GM12878 (cell line): ENCODE results near the gene SRRD. TPM values are rescaled to one million over a fixed set of nuclear protein-coding genes. Genes with fewer than 3 reads are reported as not detected.

Experiments used
- ATAC-seq: fragments of 200-7000 bp; cut with Tn5 transposase; 3 replicates; pipeline ENCODE4 v1.9.1; 2020; ENCODE audit warnings: mild to moderate bottlenecking, moderate library complexity
- BruUV-seq: library from RNA; stranded (reverse); fragments of 400-500 nt; replicated peaks from 2 replicates; lab custom pipeline; 2021; lab: Mats Ljungman, UMichigan
- CTCF ChIA-PET: fragments of 300-600 bp; sonication (Branson Sonifier 250); formaldehyde crosslinking; extraction: SDS; loops from one replicate; lab custom pipeline; 2021; ENCODE audit warnings: inconsistent platforms; lab: Yijun Ruan, JAX
- POLR2A ChIA-PET: fragments of 350-600 bp; formaldehyde crosslinking; extraction: SDS; loops from one replicate; lab custom pipeline; 2021; ENCODE audit warnings: inconsistent platforms; lab: Charles Lee
- RAD21 ChIA-PET: fragments of 300-600 bp; sonication (Branson Sonifier 250); formaldehyde crosslinking; loops from one replicate; lab custom pipeline; 2023; ENCODE audit warnings: antibody characterized with exemption; ENCODE audit not compliant: unreplicated experiment; lab: Charles Lee
- SMC1A ChIA-PET: fragments of 300-600 bp; sonication (Branson Sonifier 250); formaldehyde crosslinking; loops from one replicate; lab custom pipeline; 2023; ENCODE audit not compliant: unreplicated experiment, uncharacterized antibody; lab: Charles Lee
- DNase-seq: peaks from one replicate; pipeline ENCODE4 v3.0.0-alpha.2; 2011; ENCODE audit warnings: low read depth, low spot score
- FAIRE-seq: peaks from 3 replicates; lab custom pipeline; 2011; peaks lifted over from hg19 to GRCh38; lab: Jason Lieb, UNC
- H2AFZ ChIP-seq: 2 replicates; pipeline ENCODE4 v1.6.0; 2011; ENCODE audit warnings: low read depth, low read length, control low read depth; ENCODE audit not compliant: control insufficient read depth
- H3K27ac ChIP-seq: 2 replicates; pipeline ENCODE4 v1.5.1; 2011; ENCODE audit warnings: control low read depth; ENCODE audit not compliant: control insufficient read depth, insufficient read depth
- H3K27me3 ChIP-seq, 2 experiments: replicated peaks in 1 of 2; 2 replicates each; pipeline versions ENCODE4 v1.6.0 to v1.6.1; 2011; ENCODE audit warnings: low read length in 1 of 2; ENCODE audit not compliant: control insufficient read depth in 2 of 2, insufficient read depth in 2 of 2
- H3K36me3 ChIP-seq, 2 experiments: 2 replicates each; pipeline ENCODE4 v1.5.1; 2011; ENCODE audit warnings: low read length in 1 of 2; ENCODE audit not compliant: control insufficient read depth in 2 of 2, insufficient read depth in 2 of 2
- H3K4me1 ChIP-seq: 2 replicates; pipeline ENCODE4 v1.6.1; 2011; ENCODE audit warnings: mild to moderate bottlenecking, low read length, moderate library complexity, mixed read lengths; ENCODE audit not compliant: control insufficient read depth, insufficient read depth
- H3K4me2 ChIP-seq: 2 replicates; pipeline ENCODE4 v1.6.0; 2011; ENCODE audit warnings: control low read depth; ENCODE audit not compliant: control insufficient read depth, insufficient read depth
- H3K4me3 ChIP-seq: fragments of 200-600 bp; sonication (generic); 2 replicates; pipeline ENCODE4 v1.5.1; 2016
- H3K79me2 ChIP-seq: 2 replicates; pipeline ENCODE4 v1.6.0; 2011; ENCODE audit warnings: low read length; ENCODE audit not compliant: control insufficient read depth, insufficient read depth
- H3K9ac ChIP-seq: 2 replicates; pipeline ENCODE4 v1.8.0; 2011; ENCODE audit warnings: low read length, control low read depth, mixed read lengths; ENCODE audit not compliant: control insufficient read depth, insufficient read depth
- H3K9me3 ChIP-seq: replicated peaks from 3 replicates; pipeline ENCODE4 v1.5.1; 2011; ENCODE audit warnings: mild to moderate bottlenecking, low read length; ENCODE audit not compliant: control insufficient read depth, insufficient read depth
- H4K20me1 ChIP-seq: 2 replicates; pipeline ENCODE4 v1.6.0; 2011; ENCODE audit not compliant: control insufficient read depth, insufficient read depth
- DPF2 ChIP-seq: fragments of 450-650 bp; IDR thresholded peaks from 2 replicates; pipeline ENCODE4 v1.6.1; 2017; ENCODE audit warnings: mild to moderate bottlenecking
- HDAC6 ChIP-seq: fragments of 200-600 bp; sonication (generic); IDR thresholded peaks from one replicate; pipeline ENCODE4 v1.8.0; 2017; ENCODE audit warnings: antibody characterized with exemption; ENCODE audit not compliant: unreplicated experiment
- MLLT1 ChIP-seq: fragments of 450-650 bp; IDR thresholded peaks from 2 replicates; pipeline ENCODE4 v1.6.1; 2016; ENCODE audit warnings: mild to moderate bottlenecking
- NFXL1 ChIP-seq: fragments of 450-650 bp; IDR thresholded peaks from 2 replicates; pipeline ENCODE4 v1.6.1; 2017; ENCODE audit warnings: antibody characterized with exemption, mild to moderate bottlenecking, borderline replicate concordance
- SREBF2 ChIP-seq: IDR thresholded peaks from 2 replicates; pipeline ENCODE4 v1.6.1; 2012; ENCODE audit warnings: mild to moderate bottlenecking, low read length
- STAT1 ChIP-seq: fragments of 450-650 bp; conservative IDR thresholded peaks from 2 replicates; pipeline ENCODE4 v1.6.1; 2014; ENCODE audit warnings: antibody characterized with exemption, mild to moderate bottlenecking
- ZNF274 ChIP-seq: IDR thresholded peaks from one replicate; pipeline ENCODE4 v1.8.0; 2011; ENCODE audit not compliant: insufficient read length, insufficient read depth
- WGBS: methylation state at CpG from one replicate; pipeline ENCODE4 v1.1.6; 2016; ENCODE audit warnings: low lambda C conversion rate; ENCODE audit not compliant: insufficient replicate concordance, insufficient coverage; ENCODE audit errors: missing lambda C conversion rate; 5-methylcytosine and 5-hydroxymethylcytosine counted together
- in situ Hi-C: fragments of 300-500 bp; cut with MboI; formaldehyde crosslinking; loops from 9 replicates; pipeline ENCODE4 v1.14.3; 2018; ENCODE audit warnings: mixed read lengths
- intact Hi-C: fragments of 100-400 bp; cut with micrococcal nuclease; formaldehyde crosslinking; loops from one replicate; pipeline ENCODE4 v1.14.2; 2022; ENCODE audit not compliant: unreplicated experiment
- polyA plus RNA-seq, 11 experiments: library from polyadenylated mRNA; depleted of rRNA in 4 of 11; unstranded in 6 of 11; stranded (reverse) in 5 of 11; fragments of >200 nt; fragmentation: Nextera tagmentation in 4 of 11; fragmentation: Illumina TruSeq in 1 of 11; extraction: Ambion mirVana in 4 of 11; extraction: Trizol in 1 of 11; gene quantifications; 1 replicate in 1 of 11; 2 replicates in 10 of 11; pipeline versions ENCODE4 v1.2.1 to v1.2.3, GENCODE V29; 2011 to 2016; ENCODE audit warnings: inconsistent platforms in 2 of 11, missing spikeins in 2 of 11, low read depth in 1 of 11
- total RNA-seq, 4 experiments: library from RNA; depleted of rRNA in 3 of 4; stranded (reverse); fragments of >200 nt in 3 of 4; fragmentation: Illumina TruSeq in 1 of 4; extraction: Trizol in 1 of 4; gene quantifications; 2 replicates each; pipeline versions ENCODE4 v1.2.1 to v1.2.3, GENCODE V29; 2013 to 2021

The SRRD gene
- total and polyA plus RNA-seq, 10 of the 15 experiments (the other 5 are each of a cell fraction or from before 2014, with no cell fraction given): 4.1 to 50.6 (median 27.5) TPM

GRCh38 chr22:26436903-26437515, 46.7 kb upstream of the SRRD start:
- POLR2A ChIA-PET: no interaction called here
- FAIRE-seq (no peak), DNase-seq (no peak), ATAC-seq (no peak)
- H3K9ac ChIP-seq: no peak overlapping the region
- BruUV-seq: no TSS peak
- peaks cover 10% of the 10 kb centered on the region for H3K4me1 ChIP-seq
- CTCF ChIA-PET: interaction anchor here (0.8 kb wide), 1 partner anchor 24 kb away, joined by 7 read pairs; no protein-coding TSS in a partner anchor
- H3K27ac ChIP-seq: no peak overlapping the region
- H4K20me1 ChIP-seq: peaks cover 4% of the 10 kb centered on the region; the same call in 1 of the 2 replicates
- no peak overlapping the region for H3K4me3 ChIP-seq
- RAD21 ChIA-PET: interaction anchor here (1.1 kb wide), 1 partner anchor 19 kb away, joined by 3 read pairs; no protein-coding TSS in a partner anchor
- TF ChIP-seq ZNF274: no peak
- no peak for TF ChIP-seq SREBF2
- no peak for TF ChIP-seq STAT1
- no peak for TF ChIP-seq DPF2
- TF ChIP-seq HDAC6: no peak
- no peak for TF ChIP-seq NFXL1
- TF ChIP-seq MLLT1: no peak
- no peaks in the 10 kb centered on the region for H3K9me3 ChIP-seq
- intact Hi-C loops: no loop called here
- whole genome bisulfite sequencing: 95% methylated on average over 11 of the region's 11 CpGs
- H3K36me3 ChIP-seq: peaks cover 5 to 8% of the 10 kb centered on the region in 2 experiments; a peak in 3 of 4 replicates
- H3K79me2 ChIP-seq: peaks cover 15% of the 10 kb centered on the region
- SMC1A ChIA-PET: interaction anchor here (1.3 to 2.1 kb wide), 2 partner anchors 9 to 15 kb away, joined by 4 read pairs; no protein-coding TSS in a partner anchor
- no peak overlapping the region for H2AFZ ChIP-seq
- in situ Hi-C loops: no loop called here
- H3K4me2 ChIP-seq: no peak overlapping the region
- H3K27me3 ChIP-seq: no peaks in the 10 kb centered on the region
